Midbrain (tissue), 1 donor: ENCODE data around the gene IQCB1.
"Not testable (repeated sequence)": the region's sequence is repeated elsewhere in the genome, so short reads cannot be mapped to it uniquely, and the experiment has no call there.

ENCODE experiments used
- DNase-seq: peaks from one replicate; lab custom pipeline; 2025; lab: John Stamatoyannopoulos, UW

The IQCB1 gene

DNA sequence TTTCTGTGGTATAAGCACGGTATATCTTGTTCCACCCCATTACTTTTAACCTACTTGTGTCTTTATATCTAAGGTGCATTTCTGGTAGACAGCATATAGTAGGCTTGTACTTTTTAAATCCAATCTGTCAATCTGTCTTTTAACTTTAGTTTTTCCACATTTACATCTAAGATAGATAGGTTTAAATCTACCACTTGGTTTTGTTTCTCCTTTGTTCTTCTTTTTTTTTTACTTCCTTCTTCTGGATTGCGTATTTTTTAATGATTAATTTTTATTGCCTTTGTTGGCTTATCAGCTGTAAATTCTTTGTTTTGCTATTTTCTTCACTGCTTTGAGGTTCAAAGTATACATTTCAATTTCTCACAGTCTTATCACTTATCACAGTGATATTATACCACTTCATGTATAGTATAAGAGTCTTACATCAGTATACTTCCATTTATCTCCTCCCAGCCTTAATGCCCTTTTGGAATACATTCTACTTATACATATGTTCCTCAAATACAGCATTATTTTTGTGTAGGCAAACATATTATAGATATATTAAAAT lies 31.0 kb downstream of the IQCB1 start:
- DNase-seq, result no peak

DNA sequence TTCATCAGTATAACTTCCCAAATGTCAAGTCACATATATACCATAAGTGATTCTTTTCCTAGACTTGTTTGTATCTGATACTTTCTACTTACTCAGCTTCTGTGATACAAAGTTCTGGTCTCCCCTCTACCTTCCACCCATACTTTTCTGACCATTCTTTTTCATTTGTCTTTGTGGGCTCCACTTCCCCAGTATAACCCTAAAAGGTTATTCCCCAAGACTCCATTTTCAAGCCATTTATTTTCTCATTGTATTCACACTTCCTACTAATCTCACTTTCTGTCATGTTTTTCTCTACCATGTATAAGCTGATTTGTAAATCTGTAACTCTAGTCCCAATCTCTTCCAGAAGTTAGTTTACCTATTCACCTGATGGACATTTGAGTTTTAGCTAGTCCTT lies 34.0 kb downstream of the IQCB1 start:
- DNase-seq, result no peak

DNA sequence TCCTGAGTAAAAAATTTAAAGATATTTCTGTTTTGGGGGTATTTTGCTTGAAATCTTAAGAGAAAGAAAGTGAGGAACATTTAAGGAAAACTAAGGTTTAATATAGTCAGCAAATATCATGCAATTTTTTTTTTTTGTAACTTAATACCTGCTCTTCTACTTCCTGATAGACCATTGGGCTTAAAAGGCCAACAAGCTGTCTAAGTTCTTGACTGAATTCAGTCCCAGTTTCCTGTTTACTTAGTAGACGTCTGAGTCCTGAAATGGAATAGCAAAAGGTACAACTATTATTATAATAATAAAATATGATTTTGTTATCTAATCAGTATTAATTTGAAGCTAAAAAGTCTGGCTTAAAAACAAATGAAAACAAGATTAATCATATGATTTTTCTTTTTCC lies 37.9 kb downstream of the IQCB1 start:
- no peak for DNase-seq

DNA sequence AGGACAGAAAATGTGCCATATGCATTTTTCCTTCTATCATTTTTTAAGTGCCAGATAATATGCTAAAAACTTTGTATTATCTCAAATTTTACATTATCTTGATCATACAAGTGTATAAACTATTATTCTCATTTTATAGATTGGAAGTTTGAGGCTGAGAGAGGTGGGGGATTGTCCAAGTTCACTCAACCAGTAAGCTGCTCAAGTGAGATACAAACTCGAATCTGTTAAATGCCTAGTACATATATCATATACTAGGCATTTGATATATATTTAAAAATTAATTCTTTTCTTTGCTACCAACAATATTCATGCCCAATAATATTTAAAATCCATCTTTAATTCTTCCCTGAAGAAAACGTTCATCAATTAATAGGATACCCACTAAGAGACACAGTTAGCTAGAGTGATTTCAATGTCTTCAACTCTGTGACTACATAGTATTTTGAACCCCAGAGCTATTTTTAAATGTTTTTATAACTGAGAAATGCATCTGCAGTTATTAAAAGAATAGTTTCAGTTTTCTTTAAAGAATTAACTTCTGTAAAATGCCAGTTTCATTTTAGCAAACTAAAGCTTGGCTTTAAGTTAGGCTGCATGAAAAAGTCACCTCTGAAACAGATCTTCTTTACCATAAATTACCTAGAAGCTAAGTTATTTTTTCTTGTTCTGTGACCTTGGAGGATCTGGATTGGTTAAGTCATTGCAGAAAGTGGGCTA lies 40.4 kb downstream of the IQCB1 start:
- no peak for DNase-seq

DNA sequence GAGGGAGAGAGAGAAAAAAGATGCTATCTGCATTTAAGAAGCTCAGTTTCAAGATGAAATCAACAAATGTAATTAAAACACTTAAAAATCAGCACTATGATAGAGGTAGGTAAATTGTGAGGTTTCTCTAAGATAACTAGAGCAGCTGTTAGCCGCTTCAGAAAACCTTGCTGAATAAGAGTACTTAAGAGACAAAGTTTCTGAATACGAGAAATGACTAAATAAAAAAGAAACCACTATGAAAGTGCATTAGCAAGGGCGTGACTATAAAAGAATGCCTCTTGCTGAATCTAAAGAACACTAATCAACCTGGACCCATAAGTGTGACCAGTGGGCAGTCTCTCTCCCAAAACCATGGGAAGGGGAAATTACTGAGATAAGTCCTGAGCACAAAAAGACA lies 41.8 kb downstream of the IQCB1 start:
- DNase-seq, result no peak

DNA sequence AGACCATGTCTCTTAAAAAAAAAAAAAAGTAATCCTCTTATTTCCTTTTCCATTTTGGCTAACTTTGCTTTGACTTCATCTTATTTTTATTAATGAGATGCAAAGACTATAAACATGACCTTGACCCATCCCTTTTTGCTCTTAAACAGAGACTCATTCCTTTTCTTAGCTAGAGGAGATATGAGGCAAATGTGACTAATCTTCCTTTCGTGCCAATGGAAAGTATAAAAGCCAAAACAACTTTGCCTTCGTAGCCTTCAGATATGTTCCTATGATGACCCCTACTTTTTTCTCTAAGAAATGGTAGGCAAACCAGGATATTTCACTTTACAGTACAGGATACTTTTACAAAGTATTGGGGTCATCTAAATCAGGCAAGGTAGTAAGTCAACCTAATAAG lies 48.4 kb downstream of the IQCB1 start:
- DNase-seq, result no peak

DNA sequence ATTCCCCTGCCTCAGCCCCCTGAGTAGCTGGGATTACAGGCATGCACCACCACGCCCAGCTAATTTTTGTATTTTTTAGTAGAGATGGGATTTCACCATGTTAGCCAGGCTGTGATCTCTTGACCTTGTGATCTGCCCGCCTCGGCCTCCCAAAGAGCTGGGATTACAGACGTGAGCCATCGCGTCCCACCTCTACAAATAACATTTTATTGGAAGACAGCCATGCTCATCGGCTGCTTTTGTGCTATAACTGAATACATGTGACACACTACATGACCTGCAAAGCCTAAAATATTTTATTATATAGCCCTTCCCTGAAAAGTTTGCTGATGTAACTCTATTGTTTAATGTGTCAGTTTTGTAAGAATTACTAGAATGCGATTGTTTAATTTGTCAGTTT lies 52.1 kb downstream of the IQCB1 start:
- not testable (repeated sequence) for DNase-seq

DNA sequence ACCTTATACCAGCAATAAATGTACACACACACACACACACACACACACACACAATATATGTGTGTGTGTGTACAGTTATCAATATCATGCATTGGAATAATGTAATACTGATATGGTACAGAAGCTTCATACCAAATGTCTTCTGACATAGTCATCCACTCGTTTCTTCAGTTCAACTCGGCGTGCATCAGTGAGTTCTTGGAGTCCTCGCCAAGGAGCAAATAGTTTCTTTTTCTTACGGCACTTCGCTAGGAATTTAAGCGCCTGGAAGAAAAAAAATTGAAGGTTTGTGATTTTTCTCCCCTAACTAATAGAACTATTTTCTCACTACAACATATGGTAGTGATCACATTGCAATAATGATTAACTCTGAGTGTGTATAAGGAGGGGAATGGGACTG lies 53.2 kb downstream of the IQCB1 start:
- DNase-seq, result no peak

DNA sequence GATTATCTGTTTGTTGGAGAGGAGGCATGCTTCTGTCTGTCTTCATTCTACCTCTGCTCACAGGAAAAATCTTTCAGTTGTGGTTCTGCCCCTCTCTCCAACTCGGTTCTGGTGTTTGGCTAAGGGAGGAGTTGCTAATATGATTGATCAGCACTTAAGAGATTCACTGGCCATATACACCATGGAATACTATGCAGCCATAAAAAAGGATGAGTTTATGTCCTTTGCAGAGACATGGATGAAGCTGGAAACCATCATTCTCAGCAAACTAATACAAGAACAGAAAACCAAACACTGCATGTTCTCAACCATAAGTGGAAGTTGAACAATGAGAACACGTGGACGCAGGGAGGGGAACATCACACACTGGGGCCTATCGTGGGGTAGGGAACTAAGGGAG lies 59.8 kb downstream of the IQCB1 start:
- not testable (repeated sequence) for DNase-seq

DNA sequence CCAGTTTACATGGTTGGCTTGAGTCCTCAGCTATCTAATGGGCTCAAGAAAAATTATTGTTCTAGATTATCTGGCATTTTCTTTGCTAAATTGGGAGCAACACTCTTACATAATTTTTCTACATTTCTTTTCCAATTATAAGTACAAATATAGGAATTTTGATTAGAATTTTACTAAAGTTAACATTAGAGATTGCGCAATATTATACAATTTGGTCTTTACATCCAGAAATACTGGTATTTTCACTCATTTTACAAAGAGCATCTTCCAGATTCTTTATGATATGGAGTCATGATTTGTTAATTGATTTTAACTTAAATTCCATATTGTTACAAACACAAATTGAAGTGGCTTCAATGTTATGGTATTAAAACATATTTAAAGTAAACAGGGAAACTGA lies 65.6 kb downstream of the IQCB1 start:
- no peak for DNase-seq

DNA sequence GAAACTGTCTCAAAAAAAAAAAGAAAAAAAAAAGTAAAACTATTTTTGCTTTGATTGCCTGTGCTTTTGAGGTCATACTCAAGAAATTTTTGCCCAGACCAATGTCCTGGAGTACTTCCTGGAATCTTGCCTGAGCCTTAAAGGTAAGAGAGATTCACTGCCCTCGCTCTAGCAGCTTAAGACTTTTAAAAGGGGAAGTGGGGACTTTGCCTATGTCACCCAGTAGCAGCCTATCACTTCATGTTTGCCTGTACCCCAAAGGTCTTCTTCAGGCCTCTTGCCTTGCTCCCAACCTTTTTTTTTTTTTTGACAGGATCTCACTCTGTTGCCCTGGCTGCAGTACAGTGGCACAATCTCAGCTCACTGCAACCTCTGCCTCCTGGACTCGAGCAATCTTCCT lies 66.4 kb downstream of the IQCB1 start:
- DNase-seq, result no peak

DNA sequence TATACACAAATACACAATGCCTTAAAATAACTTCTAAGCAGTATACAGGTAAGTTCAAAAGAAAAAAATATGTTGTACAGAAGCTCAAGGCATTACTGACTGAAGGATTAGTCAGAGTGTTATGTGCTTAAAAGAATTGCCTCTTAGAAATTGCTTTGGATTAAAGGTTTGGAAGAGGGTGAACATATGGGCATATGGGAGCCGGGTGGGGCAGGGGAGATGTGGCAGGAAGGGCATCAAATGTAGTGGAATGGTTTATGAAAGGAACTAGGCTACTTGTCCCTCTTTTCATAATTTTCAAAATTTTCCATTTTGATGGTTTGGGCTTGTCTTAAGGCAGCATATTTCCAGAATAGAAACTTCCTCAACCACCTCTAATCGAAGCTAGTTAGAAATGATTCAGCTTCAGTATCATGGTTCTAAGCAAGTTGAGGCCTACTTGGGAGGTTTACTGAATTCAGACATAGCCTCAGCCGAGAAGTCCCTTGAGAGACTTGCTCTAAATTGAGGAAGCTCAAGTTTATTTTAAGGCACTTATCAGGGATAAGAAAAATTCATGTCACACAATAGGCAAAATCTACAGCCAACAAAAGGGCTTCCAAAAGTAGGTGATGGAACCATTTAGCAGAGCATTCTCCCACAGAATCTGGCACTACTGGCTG lies 75.2 kb downstream of the IQCB1 start:
- no peak for DNase-seq

DNA sequence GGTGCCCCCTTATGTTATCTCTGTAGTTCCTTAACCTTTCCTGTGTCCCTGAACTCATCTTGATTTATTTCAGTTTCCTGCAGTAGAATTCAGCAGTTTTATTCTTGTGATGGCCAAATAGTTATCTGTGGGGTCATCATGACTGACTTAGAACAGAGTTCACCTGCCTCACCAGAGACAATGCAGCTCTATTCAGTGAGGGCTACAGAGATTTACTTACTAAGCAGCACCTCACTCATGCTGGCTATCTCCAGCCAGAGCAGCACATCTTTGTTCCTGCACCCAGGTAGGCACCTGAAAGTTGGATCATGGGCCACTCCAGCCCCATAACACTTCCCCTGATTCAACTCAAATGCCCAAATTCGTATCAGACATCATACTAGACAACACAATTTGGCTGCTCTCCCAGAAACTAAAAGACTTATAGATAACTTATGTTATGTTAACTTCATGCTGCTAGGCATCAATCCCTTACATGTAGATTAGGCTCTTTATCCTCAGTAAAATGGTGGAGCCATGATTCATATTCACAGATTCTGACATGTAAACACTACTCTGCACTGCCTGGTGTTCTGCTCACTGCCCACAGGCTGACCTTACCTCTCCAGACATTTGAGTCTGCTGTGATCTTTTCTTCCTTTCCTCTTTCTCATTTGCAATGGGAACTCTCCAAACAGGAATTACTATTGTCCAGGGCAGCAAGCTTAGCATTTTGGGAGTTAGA lies 76.0 kb downstream of the IQCB1 start:
- no peak for DNase-seq

DNA sequence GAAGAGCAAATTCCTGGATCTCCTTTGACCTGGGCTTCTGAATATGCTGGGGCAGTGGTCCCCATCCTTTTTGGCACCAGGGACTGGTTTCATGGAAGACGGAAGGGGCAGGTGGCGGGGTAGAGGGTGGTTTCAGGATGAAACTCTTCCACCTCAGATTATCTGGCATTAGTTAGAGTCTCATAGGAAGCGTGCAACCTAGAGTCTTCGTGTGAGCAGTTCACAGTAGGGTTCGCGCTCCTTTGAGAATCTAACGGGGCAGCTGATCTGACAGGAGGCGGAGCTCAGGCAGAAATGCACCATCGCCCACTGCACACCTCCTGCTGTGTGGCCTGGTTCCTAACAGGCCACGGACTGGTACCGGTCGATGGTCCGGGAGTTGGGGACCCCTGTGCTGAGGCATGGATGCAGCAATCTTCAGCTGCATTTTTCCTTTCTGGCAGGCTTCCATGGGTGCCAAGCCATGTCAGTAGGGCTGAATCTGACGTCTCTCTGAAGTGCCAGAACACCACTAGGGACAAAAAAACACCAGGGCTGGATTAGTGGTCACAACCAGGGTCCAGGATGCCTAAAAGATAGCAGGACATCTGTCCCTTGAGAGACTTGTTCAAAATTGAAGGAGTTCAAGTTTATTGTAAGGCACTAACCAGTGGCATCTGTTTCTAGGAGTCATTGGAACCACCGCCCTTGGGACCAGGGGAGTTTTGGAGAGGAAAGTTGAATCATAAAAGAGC lies 76.9 kb downstream of the IQCB1 start:
- DNase-seq, result no peak

DNA sequence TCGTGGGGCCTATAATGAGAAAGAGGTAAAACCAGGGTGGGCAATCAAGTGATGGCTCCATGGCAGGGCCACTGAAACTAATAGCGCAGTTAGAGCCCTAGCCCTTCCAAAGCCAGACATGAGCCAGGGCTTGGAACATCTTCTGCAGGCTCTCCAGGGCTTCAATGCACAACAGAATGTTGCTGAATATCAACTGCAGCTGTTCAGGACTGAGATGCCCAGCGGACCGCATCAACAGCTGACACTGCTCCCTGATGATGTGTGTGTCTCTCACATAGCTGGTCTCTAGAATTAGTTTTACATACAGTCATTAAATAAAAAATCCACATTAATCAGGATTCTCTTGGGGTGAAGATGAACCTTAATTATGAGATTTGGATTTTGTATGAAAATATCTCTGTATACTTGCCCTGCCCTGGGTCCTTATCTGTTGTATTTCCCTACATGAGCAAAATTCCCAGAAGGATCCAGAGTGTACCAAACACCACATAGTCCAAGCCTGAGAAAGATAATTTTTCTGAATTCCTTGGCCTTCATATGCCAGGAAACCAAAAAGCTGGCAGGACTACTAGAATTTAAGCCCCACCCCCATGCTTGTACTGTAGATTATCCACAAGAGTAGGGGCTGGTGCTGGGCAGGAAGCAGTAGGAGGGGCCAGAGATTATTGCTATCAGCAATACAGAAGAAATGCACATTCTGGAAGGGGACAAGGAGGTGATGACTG lies 77.6 kb downstream of the IQCB1 start:
- DNase-seq, result no peak

DNA sequence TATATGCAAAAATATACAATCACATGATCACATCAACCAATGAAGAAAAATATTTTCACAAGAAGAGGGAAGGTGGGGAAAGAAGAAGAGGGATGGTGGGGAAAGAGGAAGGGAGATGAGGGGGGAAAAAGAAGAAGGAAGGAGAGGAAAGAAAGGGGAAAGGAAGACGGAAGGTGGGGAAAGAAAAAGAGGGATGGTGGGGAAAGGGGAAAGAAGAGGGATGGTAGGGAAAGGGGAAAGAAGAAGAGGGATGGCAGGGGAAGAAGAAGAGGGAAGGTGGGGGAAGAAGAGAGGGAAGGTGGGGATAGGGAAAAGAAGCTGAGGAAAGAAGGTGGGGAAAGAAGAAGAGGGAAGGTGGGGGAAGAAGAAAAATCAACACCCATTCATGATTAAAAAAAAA lies 82.1 kb downstream of the IQCB1 start:
- DNase-seq, result no peak

DNA sequence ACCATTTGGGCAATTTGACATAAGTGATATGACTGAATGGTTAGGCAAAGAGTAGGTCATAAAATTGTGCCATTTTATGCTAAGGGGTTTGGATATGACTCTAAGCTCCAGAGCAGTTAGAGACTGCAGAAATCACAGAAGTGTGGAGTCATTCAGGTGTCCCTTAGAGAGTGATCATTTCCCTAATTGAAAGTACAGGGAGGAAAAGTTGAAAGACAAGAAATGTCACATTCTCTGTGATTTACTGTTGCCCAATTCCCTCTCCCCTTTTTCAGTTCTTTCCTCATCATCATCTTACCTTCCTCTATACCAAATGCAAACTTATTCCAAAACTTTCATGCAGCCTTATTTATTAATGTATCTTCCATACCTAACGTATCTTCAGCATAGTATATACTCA lies 82.6 kb downstream of the IQCB1 start:
- DNase-seq, result no peak

DNA sequence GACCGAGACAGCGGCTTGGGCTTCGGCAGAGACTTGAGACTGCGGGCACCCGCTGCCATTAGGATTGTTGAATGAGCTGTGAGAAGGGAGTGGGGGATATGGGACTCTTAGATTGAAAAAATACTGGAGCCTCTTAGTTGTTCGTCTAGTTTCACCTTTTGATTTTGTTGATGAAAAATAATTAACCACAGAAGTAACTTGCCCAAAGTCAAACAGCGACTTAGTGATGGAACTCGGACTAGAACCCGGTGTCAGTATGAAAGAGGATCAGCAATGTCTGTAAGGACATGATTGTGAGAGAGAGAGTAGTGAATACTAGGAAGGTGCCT lies 84.8 kb downstream of the IQCB1 start:
- no peak for DNase-seq

DNA sequence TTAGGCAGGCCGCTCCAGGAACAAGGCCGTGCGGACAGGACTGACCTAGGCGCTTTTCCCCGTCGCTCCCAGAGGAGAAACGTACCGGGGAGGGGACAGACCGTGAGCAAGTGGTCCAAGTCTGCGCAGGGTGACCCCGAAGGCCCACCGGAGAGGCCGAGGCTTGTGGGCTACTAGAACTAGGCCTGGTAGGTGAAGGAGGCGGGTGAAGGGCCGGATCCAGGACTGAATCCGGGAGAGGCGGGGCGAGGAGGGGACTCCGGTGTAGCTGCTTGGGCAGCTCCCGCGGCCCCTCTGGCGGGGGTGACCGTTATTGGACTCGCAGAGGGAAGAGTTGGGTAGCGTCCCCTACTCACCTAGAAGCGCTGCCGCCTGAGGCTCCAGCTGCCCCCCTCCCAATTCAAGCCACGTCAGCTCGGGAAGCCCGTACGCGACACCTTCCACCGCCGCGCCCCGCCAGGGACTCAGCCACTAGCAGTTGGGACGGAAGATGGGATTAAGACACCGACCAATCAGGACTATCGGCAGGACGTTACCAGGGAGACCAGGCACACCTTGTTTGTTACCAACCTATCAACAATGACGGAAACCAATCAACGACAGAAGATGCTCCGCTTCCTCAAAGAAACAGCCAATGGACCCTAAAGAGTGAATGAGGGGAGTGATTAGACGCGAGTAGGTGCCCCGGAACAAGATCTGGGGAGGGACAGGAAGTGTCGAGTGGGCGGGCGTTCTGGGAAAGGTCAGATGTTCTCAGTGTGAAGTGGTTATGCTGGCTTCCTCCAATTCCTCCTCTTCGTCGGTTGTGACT lies 85.4 kb downstream of the IQCB1 start, which contains the start of gene GOLGB1:
GOLGB1 (minus strand) TSS at position 466 of the 811 bp plus-strand sequence. CDS start 18,770 bp downstream, outside the sequence.
- peak; percentile 99 for DNase-seq

DNA sequence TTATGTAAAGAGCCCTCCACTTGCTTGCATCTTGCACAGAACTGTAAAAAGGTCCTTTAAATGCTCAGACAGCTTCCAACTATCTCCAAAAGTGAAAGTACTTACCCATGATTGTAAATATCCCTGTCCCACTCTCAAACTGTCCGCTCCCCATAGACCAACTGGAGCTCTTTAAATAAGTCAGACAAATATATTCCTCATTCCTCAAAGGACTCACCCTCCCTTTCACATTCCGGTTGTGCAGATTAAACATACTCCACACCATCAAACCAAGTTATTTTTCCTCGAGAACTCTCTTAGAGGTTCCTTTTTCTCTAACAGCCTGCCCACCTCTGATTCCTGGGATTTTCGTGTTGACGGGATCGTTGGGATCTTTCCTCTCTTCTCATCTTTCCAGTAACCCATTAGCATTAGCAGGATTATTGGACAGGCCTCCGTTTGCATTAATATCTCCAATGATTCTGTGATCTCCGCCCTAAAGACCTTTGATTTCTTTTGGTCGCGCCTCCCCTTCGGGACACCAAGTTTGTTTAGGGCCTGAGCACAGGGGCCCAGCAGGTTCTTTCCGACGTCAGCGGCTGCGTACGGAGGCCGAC lies 86.1 kb downstream of the IQCB1 start:
- DNase-seq, result peak; percentile 62
